H1 (cell line): Measurements from ENCODE around the gene SLC35D2. TPM values are rescaled to one million over a fixed set of nuclear protein-coding genes. Genes with fewer than 3 reads are reported as not detected.

Source experiments
- ATF2 ChIP-seq: IDR thresholded peaks from 2 replicates; pipeline ENCODE4 v1.6.1; 2012; ENCODE audit warnings: low read length, inconsistent platforms
- ATF3 ChIP-seq: IDR thresholded peaks from 2 replicates; pipeline ENCODE4 v1.6.1; 2011; ENCODE audit warnings: low read depth, mild to moderate bottlenecking, low read length; ENCODE audit not compliant: insufficient read depth
- CBX8 ChIP-seq: fragments of 300-800, 300-1000 bp; sonication (generic); IDR thresholded peaks from 2 replicates; pipeline ENCODE4 v1.7.1; 2016; ENCODE audit warnings: low read depth, low read length, borderline replicate concordance
- CREB1 ChIP-seq: IDR thresholded peaks from 2 replicates; pipeline ENCODE4 v1.6.1; 2012; ENCODE audit warnings: inconsistent platforms
- EGR1 ChIP-seq: IDR thresholded peaks from 2 replicates; pipeline ENCODE4 v1.6.1; 2011; ENCODE audit warnings: low read depth, low read length, borderline replicate concordance
- GTF2F1 ChIP-seq: IDR thresholded peaks from 2 replicates; pipeline ENCODE4 v1.6.1; 2012; ENCODE audit warnings: low read depth, low read length, improper control_type of control experiment, borderline replicate concordance
- HDAC2 ChIP-seq, 2 experiments: fragments of 300-600 bp in 1 of 2; sonication (generic) in 1 of 2; IDR thresholded peaks; 2 replicates each; pipeline ENCODE4 v1.6.1; 2011 to 2012; ENCODE audit warnings: low read depth in 2 of 2, low read length in 2 of 2, mild to moderate bottlenecking in 2 of 2, moderate library complexity in 2 of 2, borderline replicate concordance in 1 of 2, inconsistent platforms in 1 of 2
- JUN ChIP-seq: IDR thresholded peaks from 2 replicates; pipeline ENCODE4 v1.6.1; 2011; ENCODE audit warnings: low read depth, mild to moderate bottlenecking, improper control_type of control experiment, low read length
- MAFK ChIP-seq: IDR thresholded peaks from 2 replicates; pipeline ENCODE4 v1.6.1; 2012; ENCODE audit warnings: low read depth, mild to moderate bottlenecking, improper control_type of control experiment, low read length
- MAX ChIP-seq: IDR thresholded peaks from 2 replicates; pipeline ENCODE4 v1.6.1; 2012; ENCODE audit warnings: inconsistent platforms
- NANOG ChIP-seq: IDR thresholded peaks from 2 replicates; pipeline ENCODE4 v1.6.1; 2011; ENCODE audit warnings: low read length, low read depth, mild to moderate bottlenecking, inconsistent platforms; ENCODE audit not compliant: insufficient read depth, poor library complexity, severe bottlenecking
- PHF8 ChIP-seq: fragments of 200-600 bp; sonication (generic); conservative IDR thresholded peaks from 2 replicates; pipeline ENCODE4 v1.7.1; 2012; ENCODE audit warnings: low read depth, mild to moderate bottlenecking, inconsistent platforms, low read length, moderate library complexity
- POLR2AphosphoS5 ChIP-seq: IDR thresholded peaks from 2 replicates; pipeline ENCODE4 v1.6.1; 2011; ENCODE audit warnings: low read depth, low read length
- RBBP5 ChIP-seq: IDR thresholded peaks from 2 replicates; pipeline ENCODE4 v1.7.1; 2012; ENCODE audit warnings: low read depth, mild to moderate bottlenecking, inconsistent platforms, low read length, moderate library complexity, borderline replicate concordance
- TAF1 ChIP-seq: IDR thresholded peaks from 2 replicates; pipeline ENCODE4 v1.6.1; 2011; ENCODE audit warnings: mild to moderate bottlenecking, low read depth, low read length
- TCF12 ChIP-seq: IDR thresholded peaks from 2 replicates; pipeline ENCODE4 v1.6.1; 2011; ENCODE audit warnings: low read depth, mild to moderate bottlenecking, low read length
- polyA plus RNA-seq, 7 experiments: library from polyadenylated mRNA; depleted of rRNA in 3 of 7; stranded (reverse) in 5 of 7; unstranded in 2 of 7; fragments of >200 nt in 5 of 7; fragments of 200-250 nt in 2 of 7; gene quantifications; 1 replicate in 5 of 7; 2 replicates in 1 of 7; 4 replicates in 1 of 7; pipeline versions ENCODE4 v1.2.1 to v1.2.3, GENCODE V29; 2011 to 2013; ENCODE audit warnings: missing spikeins in 2 of 7, mixed read lengths in 2 of 7
- total RNA-seq: library from RNA; stranded (reverse); fragmentation: NEBNext Ultra II Directional; extraction: Animal tissue kit (Norgen Biotek cat#: 25700); gene quantifications from 2 replicates; pipeline ENCODE4 v1.2.1, GENCODE V29; 2021
- TF ChIP-seq, protein P1 (sequence below): IDR thresholded peaks from 2 replicates; pipeline ENCODE4 v1.6.1; 2012; ENCODE audit warnings: inconsistent platforms

The SLC35D2 gene
- total and polyA plus RNA-seq, 2 of the 8 experiments (the other 6 are each of a cell fraction or from before 2014, with no cell fraction given), result 9.6 to 11.5 TPM

GRCh38 chr9:96417051-96417586 is 33.6 kb upstream of the SLC35D2 start (continued):
- TF ChIP-seq MAX, result peak; percentile 77
- TF ChIP-seq CREB1, result peak; percentile 98
- TF ChIP-seq HDAC2 (IDR thresholded peaks at IDR 0.05; ENCODE audit: borderline replicate concordance in 1 of 2, low read depth in 2 of 2, low read length in 2 of 2), result 0 out of 4 replicates have a peak, but pooled peaks of 1 of the 2 experiments have one; percentile 50
- 0 out of 2 replicates have a peak, but pooled peaks have one; percentile 37 for TF ChIP-seq TCF12
- TF ChIP-seq POLR2AphosphoS5, result peak; percentile 56; the same call in 1 of the 2 replicates
- peak; percentile 65; the same call in 1 of the 2 replicates for TF ChIP-seq PHF8
- 0 out of 2 replicates have a peak, but pooled peaks have one; percentile 47 for TF ChIP-seq ATF2
- TF ChIP-seq ATF3, result peak; percentile 97
- TF ChIP-seq CBX8, result no peak
- TF ChIP-seq, protein P1, sequence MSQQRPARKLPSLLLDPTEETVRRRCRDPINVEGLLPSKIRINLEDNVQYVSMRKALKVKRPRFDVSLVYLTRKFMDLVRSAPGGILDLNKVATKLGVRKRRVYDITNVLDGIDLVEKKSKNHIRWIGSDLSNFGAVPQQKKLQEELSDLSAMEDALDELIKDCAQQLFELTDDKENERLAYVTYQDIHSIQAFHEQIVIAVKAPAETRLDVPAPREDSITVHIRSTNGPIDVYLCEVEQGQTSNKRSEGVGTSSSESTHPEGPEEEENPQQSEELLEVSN, result peak; percentile 79
- no peak for TF ChIP-seq JUN
- TF ChIP-seq RBBP5, result peak; percentile 84; the same call in 1 of the 2 replicates
- peak; percentile 63; the same call in 1 of the 2 replicates for TF ChIP-seq TAF1
- no peak for TF ChIP-seq NANOG
- TF ChIP-seq GTF2F1, result peak; percentile 38; the same call in 1 of the 2 replicates
- no peak for TF ChIP-seq MAFK
- TF ChIP-seq EGR1, result no peak
- TF ChIP-seq, all 59 proteins: peak for 22
